ENCODE measurements around the gene SPIRE2. TPM values are rescaled to one million over a fixed set of nuclear protein-coding genes. Genes with fewer than 3 reads are reported as not detected.
A peak's percentile ranks its signal among the peaks of the same experiment; 100 is the strongest.

The SPIRE2 gene
- total and polyA plus RNA-seq, 2 of the 4 experiments (the other 2 are of a cell fraction): 0.72 to 1.9 TPM

GRCh38 chr16:89847051-89847939 lies 19.0 kb downstream of the SPIRE2 start:
- H2BK120ac ChIP-seq (ENCODE audit: low read depth, low read length): no peak overlapping the region
- no TSS peak for BruUV-seq (replicated peaks)
- intact Hi-C loops (cut with micrococcal nuclease) (no loop called here), in situ Hi-C loops (cut with MboI; ENCODE audit: low sequenced_read_pairs) (no loop called here), dilution Hi-C loops (cut with HindIII; ENCODE audit: low sequenced_read_pairs, unreplicated experiment) (no loop called here)
- H3K18ac ChIP-seq (ENCODE audit: low read depth, low read length): no peak overlapping the region
- H4K91ac ChIP-seq (ENCODE audit: insufficient read depth, low read depth, low read length): no peak overlapping the region
- H3K4me3 ChIP-seq (ENCODE audit: insufficient read depth, low read depth, low read length): no peak overlapping the region
- peaks cover 6% of the 10 kb centered on the region; the same call in 1 of the 2 replicates for H3K4me1 ChIP-seq (ENCODE audit: control insufficient read depth, insufficient read depth, low read length)
- no peak overlapping the region for H2BK15ac ChIP-seq (ENCODE audit: low read depth, low read length)
- no peak overlapping the region for H2BK5ac ChIP-seq (ENCODE audit: low read depth, low read length, poor library complexity, severe bottlenecking)
- 67% methylated on average over 11 of the region's 26 CpGs; no CpG with 5 or more reads in 1 of the 2 experiments for WGBS, 2 experiments (ENCODE audit: extremely low coverage in 2 of 2, insufficient read length in 1 of 2)
- ATAC-seq (ENCODE audit: low read depth): no peak
- 0 out of 4 replicates have a peak, but pooled peaks cover 0 to 3% of the 10 kb centered on the region in 2 experiments for H3K79me1 ChIP-seq (ENCODE audit: low read depth in 1 of 2, low read length in 2 of 2)
- POLR2A ChIA-PET (ENCODE audit: unreplicated experiment): no interaction called here
- no peaks in the 10 kb centered on the region for H4K20me1 ChIP-seq (ENCODE audit: insufficient read depth, low read length)
- H2BK20ac ChIP-seq (ENCODE audit: low read depth, low read length): no peak overlapping the region
- H3K36me3 ChIP-seq (ENCODE audit: control insufficient read depth, insufficient read depth, low read length): no peaks in the 10 kb centered on the region
- no peak overlapping the region for H4K8ac ChIP-seq (ENCODE audit: low read depth in 2 of 2, low read length in 2 of 2)
- H2AK5ac ChIP-seq (ENCODE audit: low read depth, low read length): no peak overlapping the region
- no peak overlapping the region for H3K14ac ChIP-seq (replicated peaks; ENCODE audit: low read depth, low read length)
- no peak overlapping the region for H3K4ac ChIP-seq (ENCODE audit: low read depth, low read length)
- H3K23ac ChIP-seq (ENCODE audit: low read depth, low read length): no peak overlapping the region
- H3K9me3 ChIP-seq (ENCODE audit: control insufficient read depth, insufficient read depth, low read length): no peaks in the 10 kb centered on the region
- no peaks in the 10 kb centered on the region for H3K27me3 ChIP-seq (ENCODE audit: control insufficient read depth, insufficient read depth, low read length)
- peaks cover 6% of the 10 kb centered on the region; the same call in 1 of the 2 replicates for H3K9me1 ChIP-seq (ENCODE audit: insufficient read depth, low read length)
- H3K4me2 ChIP-seq (ENCODE audit: low read depth, low read length): no peak overlapping the region
- no peak for DNase-seq
- no peak overlapping the region for H3K9ac ChIP-seq (ENCODE audit: low read depth, low read length)
- no peak overlapping the region for H2AFZ ChIP-seq (replicated peaks; ENCODE audit: low read length, poor library complexity)
- TF ChIP-seq, protein P1, sequence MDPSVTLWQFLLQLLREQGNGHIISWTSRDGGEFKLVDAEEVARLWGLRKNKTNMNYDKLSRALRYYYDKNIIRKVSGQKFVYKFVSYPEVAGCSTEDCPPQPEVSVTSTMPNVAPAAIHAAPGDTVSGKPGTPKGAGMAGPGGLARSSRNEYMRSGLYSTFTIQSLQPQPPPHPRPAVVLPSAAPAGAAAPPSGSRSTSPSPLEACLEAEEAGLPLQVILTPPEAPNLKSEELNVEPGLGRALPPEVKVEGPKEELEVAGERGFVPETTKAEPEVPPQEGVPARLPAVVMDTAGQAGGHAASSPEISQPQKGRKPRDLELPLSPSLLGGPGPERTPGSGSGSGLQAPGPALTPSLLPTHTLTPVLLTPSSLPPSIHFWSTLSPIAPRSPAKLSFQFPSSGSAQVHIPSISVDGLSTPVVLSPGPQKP (IDR thresholded peaks at IDR 0.05; ENCODE audit: borderline replicate concordance, low read depth, low read length): no peak
- TF ChIP-seq RCOR1 (IDR thresholded peaks at IDR 0.05; ENCODE audit: insufficient replicate concordance, low read length) (no peak), RAD21 (IDR thresholded peaks at IDR 0.05; ENCODE audit: low read length) (no peak), CEBPB (IDR thresholded peaks at IDR 0.05; ENCODE audit: low read depth, low read length) (no peak), MAZ (IDR thresholded peaks at IDR 0.05; ENCODE audit: borderline replicate concordance, low read depth, low read length) (no peak), CHD1 (IDR thresholded peaks at IDR 0.05; ENCODE audit: low read depth, low read length) (no peak)
- TF ChIP-seq, protein P2, sequence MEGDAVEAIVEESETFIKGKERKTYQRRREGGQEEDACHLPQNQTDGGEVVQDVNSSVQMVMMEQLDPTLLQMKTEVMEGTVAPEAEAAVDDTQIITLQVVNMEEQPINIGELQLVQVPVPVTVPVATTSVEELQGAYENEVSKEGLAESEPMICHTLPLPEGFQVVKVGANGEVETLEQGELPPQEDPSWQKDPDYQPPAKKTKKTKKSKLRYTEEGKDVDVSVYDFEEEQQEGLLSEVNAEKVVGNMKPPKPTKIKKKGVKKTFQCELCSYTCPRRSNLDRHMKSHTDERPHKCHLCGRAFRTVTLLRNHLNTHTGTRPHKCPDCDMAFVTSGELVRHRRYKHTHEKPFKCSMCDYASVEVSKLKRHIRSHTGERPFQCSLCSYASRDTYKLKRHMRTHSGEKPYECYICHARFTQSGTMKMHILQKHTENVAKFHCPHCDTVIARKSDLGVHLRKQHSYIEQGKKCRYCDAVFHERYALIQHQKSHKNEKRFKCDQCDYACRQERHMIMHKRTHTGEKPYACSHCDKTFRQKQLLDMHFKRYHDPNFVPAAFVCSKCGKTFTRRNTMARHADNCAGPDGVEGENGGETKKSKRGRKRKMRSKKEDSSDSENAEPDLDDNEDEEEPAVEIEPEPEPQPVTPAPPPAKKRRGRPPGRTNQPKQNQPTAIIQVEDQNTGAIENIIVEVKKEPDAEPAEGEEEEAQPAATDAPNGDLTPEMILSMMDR (conservative IDR thresholded peaks at IDR 0.05; ENCODE audit: low read depth, low read length): no peak
- no peak overlapping the region for H4K5ac ChIP-seq (ENCODE audit: low read depth, low read length)
- H3K27ac ChIP-seq (ENCODE audit: insufficient read depth, low read length): no peak overlapping the region
- CTCF ChIA-PET: no interaction called here
- H2AK9ac ChIP-seq (replicated peaks; ENCODE audit: low read depth, low read length, poor library complexity): peak overlapping the region; percentile 37
- H3K56ac ChIP-seq (ENCODE audit: extremely low read depth, insufficient read depth, low read length): no peak overlapping the region

Data from IMR-90 (cell line).